NCI-H2171 (cell line): ENCODE measurements around the gene SERPINI1.

ENCODE experiments used
- DNase-seq: peaks from one replicate; lab custom pipeline; 2025; lab: John Stamatoyannopoulos, UW

SERPINI1 gene

GRCh38 chr3:167851171-167851570 lies 115.7 kb downstream of the SERPINI1 start:
- DNase-seq = no peak

GRCh38 chr3:167851749-167852148 lies 116.2 kb downstream of the SERPINI1 start:
- no peak for DNase-seq

- DNase-seq = no peak
Measured at GRCh38 chr3:167852216-167852615, 116.7 kb downstream of the SERPINI1 start.

- DNase-seq = no peak
Measured at GRCh38 chr3:167854063-167854462, 118.5 kb downstream of the SERPINI1 start.

GRCh38 chr3:167854846-167855245 lies 119.3 kb downstream of the SERPINI1 start:
- DNase-seq = no peak

- no peak for DNase-seq
Measured at GRCh38 chr3:167855306-167855705, 119.8 kb downstream of the SERPINI1 start.

- DNase-seq = no peak
Measured at GRCh38 chr3:167858865-167859264, 123.3 kb downstream of the SERPINI1 start.

- DNase-seq = no peak
Measured at GRCh38 chr3:167859610-167860009, 124.1 kb downstream of the SERPINI1 start.

GRCh38 chr3:167861649-167862048 lies 126.1 kb downstream of the SERPINI1 start:
- DNase-seq = no peak

GRCh38 chr3:167862104-167862730 lies 126.7 kb downstream of the SERPINI1 start:
- no peak for DNase-seq

GRCh38 chr3:167863811-167864551 lies 128.5 kb downstream of the SERPINI1 start:
- no peak for DNase-seq

GRCh38 chr3:167864552-167864874 lies 129.0 kb downstream of the SERPINI1 start:
- DNase-seq = no peak

- DNase-seq = no peak
Measured at GRCh38 chr3:167866331-167866730, 130.8 kb downstream of the SERPINI1 start.

- DNase-seq = no peak
Measured at GRCh38 chr3:167867981-167868380, 132.5 kb downstream of the SERPINI1 start.

- DNase-seq = no peak
Measured at GRCh38 chr3:167870181-167870580, 134.7 kb downstream of the SERPINI1 start.

GRCh38 chr3:167870759-167871158 lies 135.2 kb downstream of the SERPINI1 start:
- no peak for DNase-seq

GRCh38 chr3:167872032-167872431 lies 136.5 kb downstream of the SERPINI1 start:
- no peak for DNase-seq

- no peak for DNase-seq
Measured at GRCh38 chr3:167872941-167873340, 137.4 kb downstream of the SERPINI1 start.

- DNase-seq = no peak
Measured at GRCh38 chr3:167874671-167875372, 139.3 kb downstream of the SERPINI1 start.
